Omental fat pad (tissue), 4 donors: ENCODE measurements around the gene CFTR. TPM values are rescaled to one million over a fixed set of nuclear protein-coding genes. Genes with fewer than 3 reads are reported as not detected.
"Not testable (repeated sequence)": the region's sequence is repeated elsewhere in the genome, so short reads cannot be mapped to it uniquely, and the experiment has no call there.

Experiments
- ATAC-seq: fragments of 150-250 bp; one replicate; pipeline ENCODE4 v1.9.1; 2016; ENCODE audit warnings: mild to moderate bottlenecking, moderate library complexity; ENCODE audit not compliant: low FRiP score
- DNase-seq: peaks from one replicate; pipeline ENCODE4 v3.0.0-alpha.2; 2019; ENCODE audit warnings: low spot score
- CTCF ChIP-seq, 3 donors: fragments of 450-650 bp; IDR thresholded peaks; one replicate each; pipeline ENCODE4 v1.5.1; 2016 to 2017; ENCODE audit warnings: antibody characterized with exemption in 3 of 3, mild to moderate bottlenecking in 3 of 3, moderate library complexity in 2 of 3
- total RNA-seq, 4 donors: library from RNA; depleted of rRNA; stranded (reverse); fragments of >200 nt; gene quantifications; one replicate each; pipeline ENCODE4 v1.1.0, GENCODE V29; 2016

The CFTR gene
- total RNA-seq, 4 donors from 2014 or later = 0.32 to 7.1 (median 1.3) TPM

GRCh38 chr7:117492649-117493048 lies 12.8 kb downstream of the CFTR start:
- TF ChIP-seq CTCF (IDR thresholded peaks at IDR 0.05) = no peak
- ATAC-seq (no peak), DNase-seq (no peak)

- DNase-seq (no peak), ATAC-seq (no peak)
- TF ChIP-seq CTCF (IDR thresholded peaks at IDR 0.05) = no peak
These were observed 13.6 kb downstream of the CFTR start for GRCh38 chr7:117493460-117493859.

- no peak for DNase-seq
These were observed 15.5 kb downstream of the CFTR start for GRCh38 chr7:117495308-117495707.

GRCh38 chr7:117502331-117502730 lies 22.5 kb downstream of the CFTR start:
- TF ChIP-seq CTCF (IDR thresholded peaks at IDR 0.05) = no peak
- no peak for ATAC-seq

More at GRCh38 chr7:117495308-117495707, 15.5 kb downstream of the CFTR start:
- no peak for ATAC-seq
- no peak for TF ChIP-seq CTCF (IDR thresholded peaks at IDR 0.05)

GRCh38 chr7:117505238-117505637 lies 25.4 kb downstream of the CFTR start:
- TF ChIP-seq CTCF (IDR thresholded peaks at IDR 0.05) = no peak
- DNase-seq = no peak
- ATAC-seq = no peak

More at GRCh38 chr7:117502331-117502730, 22.5 kb downstream of the CFTR start:
- DNase-seq = no peak

- TF ChIP-seq CTCF (IDR thresholded peaks at IDR 0.05) = no peak
- DNase-seq (no peak), ATAC-seq (no peak)
These were observed 28.9 kb downstream of the CFTR start for GRCh38 chr7:117508676-117509075.

GRCh38 chr7:117517194-117517593 lies 37.4 kb downstream of the CFTR start:
- DNase-seq, ATAC-seq: not testable (repeated sequence)

- no peak for DNase-seq
- no peak for TF ChIP-seq CTCF (IDR thresholded peaks at IDR 0.05)
- ATAC-seq = no peak
These were observed 50.6 kb downstream of the CFTR start for GRCh38 chr7:117530390-117530789.
